ENCODE data around the gene AFF1. TPM values are rescaled to one million over a fixed set of nuclear protein-coding genes. Genes with fewer than 3 reads are reported as not detected.

The AFF1 gene
- total and polyA plus RNA-seq, 2 of the 4 experiments (the other 2 are of a cell fraction): 7.0 to 9.6 TPM

- no peak overlapping the region for H3K14ac ChIP-seq (replicated peaks; ENCODE audit: low read depth, low read length)
- no peak overlapping the region for H2AK5ac ChIP-seq (ENCODE audit: low read depth, low read length)
- dilution Hi-C loops (cut with HindIII; ENCODE audit: low sequenced_read_pairs, unreplicated experiment) (no loop called here), intact Hi-C loops (cut with micrococcal nuclease) (no loop called here), in situ Hi-C loops (cut with MboI; ENCODE audit: low sequenced_read_pairs) (no loop called here)
- ATAC-seq (ENCODE audit: low read depth) (no peak), DNase-seq (no peak)
- peaks cover 17% of the 10 kb centered on the region for H3K4me1 ChIP-seq (ENCODE audit: control insufficient read depth, insufficient read depth, low read length)
- H3K9ac ChIP-seq (ENCODE audit: low read depth, low read length): no peak overlapping the region
- H3K27me3 ChIP-seq (ENCODE audit: control insufficient read depth, insufficient read depth, low read length): no peaks in the 10 kb centered on the region
- no peak overlapping the region for H3K23ac ChIP-seq (ENCODE audit: low read depth, low read length)
- no peak overlapping the region for H4K5ac ChIP-seq (ENCODE audit: low read depth, low read length)
- H4K8ac ChIP-seq (ENCODE audit: low read depth in 2 of 2, low read length in 2 of 2): no peak overlapping the region
- no peaks in the 10 kb centered on the region for H3K9me3 ChIP-seq (ENCODE audit: control insufficient read depth, insufficient read depth, low read length)
- no peak overlapping the region for H3K4me2 ChIP-seq (ENCODE audit: low read depth, low read length)
- peaks cover 4% of the 10 kb centered on the region; the same call in 1 of the 2 replicates for H3K36me3 ChIP-seq (ENCODE audit: control insufficient read depth, insufficient read depth, low read length)
- H3K56ac ChIP-seq (ENCODE audit: extremely low read depth, insufficient read depth, low read length): no peak overlapping the region
- ChIA-PET CTCF (interaction anchor here (1.1 kb wide), 1 partner anchor 34 kb away, joined by 4 read pairs; no protein-coding TSS in a partner anchor), POLR2A (ENCODE audit: unreplicated experiment) (no interaction called here)
- no peak overlapping the region for H3K18ac ChIP-seq (ENCODE audit: low read depth, low read length)
- no peak overlapping the region for H2BK20ac ChIP-seq (ENCODE audit: low read depth, low read length)
- TF ChIP-seq MAZ (IDR thresholded peaks at IDR 0.05; ENCODE audit: borderline replicate concordance, low read depth, low read length) (no peak), MXI1 (IDR thresholded peaks at IDR 0.05; ENCODE audit: borderline replicate concordance, low read depth, low read length) (no peak), CHD1 (IDR thresholded peaks at IDR 0.05; ENCODE audit: low read depth, low read length) (no peak), NFE2L2 (IDR thresholded peaks at IDR 0.05; ENCODE audit: low read depth, low read length) (no peak), BHLHE40 (IDR thresholded peaks at IDR 0.05; ENCODE audit: low read depth, low read length) (no peak)
- H2AK9ac ChIP-seq (replicated peaks; ENCODE audit: low read depth, low read length, poor library complexity): no peak overlapping the region
- no peak overlapping the region for H3K4ac ChIP-seq (ENCODE audit: low read depth, low read length)
- H3K27ac ChIP-seq (ENCODE audit: insufficient read depth, low read length): no peak overlapping the region
- no peak overlapping the region for H2BK5ac ChIP-seq (ENCODE audit: low read depth, low read length, poor library complexity, severe bottlenecking)
- peaks cover 13 to 22% of the 10 kb centered on the region in 2 experiments for H3K79me1 ChIP-seq (ENCODE audit: low read depth in 1 of 2, low read length in 2 of 2)
- no peak overlapping the region for H2BK15ac ChIP-seq (ENCODE audit: low read depth, low read length)
- H2AFZ ChIP-seq (replicated peaks; ENCODE audit: low read length, poor library complexity): no peak overlapping the region
- no peak overlapping the region for H4K91ac ChIP-seq (ENCODE audit: insufficient read depth, low read depth, low read length)
- H3K9me1 ChIP-seq (ENCODE audit: insufficient read depth, low read length): peaks cover 8% of the 10 kb centered on the region
- peaks cover 8% of the 10 kb centered on the region; the same call in 1 of the 2 replicates for H4K20me1 ChIP-seq (ENCODE audit: insufficient read depth, low read length)
- BruUV-seq (replicated peaks): no TSS peak
- no peak overlapping the region for H3K4me3 ChIP-seq (ENCODE audit: insufficient read depth, low read depth, low read length)
- no peak overlapping the region for H2BK120ac ChIP-seq (ENCODE audit: low read depth, low read length)
Observed at GRCh38 chr4:86955888-86956451, 21.2 kb downstream of the AFF1 start.

Measured in IMR-90 (cell line).